ENCODE measurements around the gene TRPM3. TPM values are rescaled to one million over a fixed set of nuclear protein-coding genes. Genes with fewer than 3 reads are reported as not detected.

The TRPM3 gene
- total RNA-seq, 1 experiment from 2014 or later = not detected

DNA sequence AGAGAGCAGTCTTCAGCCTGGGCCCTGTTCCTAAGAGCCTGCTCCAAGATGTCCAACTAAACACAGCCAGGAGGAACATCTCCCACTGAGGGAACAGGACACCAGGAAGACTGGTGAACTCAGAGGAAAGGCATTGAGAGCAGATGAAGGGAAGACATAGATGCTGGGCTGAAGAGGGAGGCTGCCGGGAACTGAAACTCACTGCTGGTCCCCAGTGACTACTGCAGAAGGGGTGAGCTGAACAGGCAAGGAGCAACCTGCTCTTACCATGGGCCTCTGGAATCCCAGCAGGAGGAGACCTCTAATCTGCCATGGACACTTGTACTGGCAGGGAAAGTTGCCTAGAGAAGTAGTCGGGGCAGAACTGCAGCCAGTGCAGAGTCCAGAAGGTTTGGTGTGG, 95.7 kb downstream of the TRPM3 start:
- H3K9me3 ChIP-seq (ENCODE audit: control insufficient read depth, insufficient read depth, low read depth, low read length) = no peaks in the 10 kb centered on the region
- ATAC-seq = no peak
- ChIA-PET POLR2A (no interaction called here), CTCF (no interaction called here)
- in situ Hi-C loops (cut with HindIII; ENCODE audit: low pct_unique_long_range_greater_than_20kb, low sequenced_read_pairs) = no loop called here
- no peak for DNase-seq (ENCODE audit: low read depth, low spot score)
- BruUV-seq (replicated peaks) = no TSS peak
- no peaks in the 10 kb centered on the region for H3K27me3 ChIP-seq (ENCODE audit: control insufficient read depth, insufficient read depth, low read length)
- no peak for TF ChIP-seq SIN3A (IDR thresholded peaks at IDR 0.05; ENCODE audit: borderline replicate concordance, insufficient read depth, low read depth, low read length)
- no peak for TF ChIP-seq TCF7L2 (IDR thresholded peaks at IDR 0.05; ENCODE audit: low read depth, low read length)
- TF ChIP-seq POLR2AphosphoS5 (IDR thresholded peaks at IDR 0.05; ENCODE audit: low read depth, low read length) = no peak
- TF ChIP-seq, protein P1, sequence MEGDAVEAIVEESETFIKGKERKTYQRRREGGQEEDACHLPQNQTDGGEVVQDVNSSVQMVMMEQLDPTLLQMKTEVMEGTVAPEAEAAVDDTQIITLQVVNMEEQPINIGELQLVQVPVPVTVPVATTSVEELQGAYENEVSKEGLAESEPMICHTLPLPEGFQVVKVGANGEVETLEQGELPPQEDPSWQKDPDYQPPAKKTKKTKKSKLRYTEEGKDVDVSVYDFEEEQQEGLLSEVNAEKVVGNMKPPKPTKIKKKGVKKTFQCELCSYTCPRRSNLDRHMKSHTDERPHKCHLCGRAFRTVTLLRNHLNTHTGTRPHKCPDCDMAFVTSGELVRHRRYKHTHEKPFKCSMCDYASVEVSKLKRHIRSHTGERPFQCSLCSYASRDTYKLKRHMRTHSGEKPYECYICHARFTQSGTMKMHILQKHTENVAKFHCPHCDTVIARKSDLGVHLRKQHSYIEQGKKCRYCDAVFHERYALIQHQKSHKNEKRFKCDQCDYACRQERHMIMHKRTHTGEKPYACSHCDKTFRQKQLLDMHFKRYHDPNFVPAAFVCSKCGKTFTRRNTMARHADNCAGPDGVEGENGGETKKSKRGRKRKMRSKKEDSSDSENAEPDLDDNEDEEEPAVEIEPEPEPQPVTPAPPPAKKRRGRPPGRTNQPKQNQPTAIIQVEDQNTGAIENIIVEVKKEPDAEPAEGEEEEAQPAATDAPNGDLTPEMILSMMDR (IDR thresholded peaks at IDR 0.05) = no peak
- no peak for TF ChIP-seq REST (IDR thresholded peaks at IDR 0.05; ENCODE audit: insufficient read depth in 1 of 2, low read depth in 2 of 2, low read length in 1 of 2)
- H3K27ac ChIP-seq (ENCODE audit: low read length) = no peak overlapping the region
- H3K4me1 ChIP-seq (ENCODE audit: control insufficient read depth, insufficient read depth, low read length) = no peaks in the 10 kb centered on the region
- no peak overlapping the region for H3K4me3 ChIP-seq (ENCODE audit: low read depth in 2 of 2, low read length in 2 of 2)
- H3K36me3 ChIP-seq (ENCODE audit: control insufficient read depth, insufficient read depth, low read length) = no peaks in the 10 kb centered on the region
- intact Hi-C loops (cut with micrococcal nuclease; ENCODE audit: unreplicated experiment) = no loop called here

DNA sequence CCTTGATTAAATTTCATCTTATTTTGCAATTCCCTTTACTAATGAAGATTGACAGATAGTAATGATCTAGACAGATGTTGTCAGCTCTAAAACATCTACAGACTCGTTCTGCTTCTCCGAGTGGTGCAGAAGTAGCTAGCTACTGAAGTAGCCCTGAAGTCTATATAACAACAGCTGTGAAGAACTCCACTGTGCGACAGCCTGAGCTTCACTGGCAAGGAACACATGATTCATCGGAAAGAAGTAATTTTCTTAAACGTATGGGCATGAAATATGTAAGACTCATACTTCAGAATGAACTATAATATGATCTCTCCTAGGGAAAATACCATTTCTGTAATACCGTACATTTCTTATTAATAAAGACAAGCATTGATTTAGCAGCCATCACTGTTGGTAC, 96.2 kb downstream of the TRPM3 start:
- intact Hi-C loops (cut with micrococcal nuclease; ENCODE audit: unreplicated experiment) (no loop called here), in situ Hi-C loops (cut with HindIII; ENCODE audit: low pct_unique_long_range_greater_than_20kb, low sequenced_read_pairs) (no loop called here)
- Histone ChIP-seq H3K36me3 (ENCODE audit: control insufficient read depth, insufficient read depth, low read length) (no peaks in the 10 kb centered on the region), H3K4me3 (ENCODE audit: low read depth in 2 of 2, low read length in 2 of 2) (no peak overlapping the region), H3K4me1 (ENCODE audit: control insufficient read depth, insufficient read depth, low read length) (no peaks in the 10 kb centered on the region), H3K27ac (ENCODE audit: low read length) (no peak overlapping the region), H3K9me3 (ENCODE audit: control insufficient read depth, insufficient read depth, low read depth, low read length) (no peaks in the 10 kb centered on the region), H3K27me3 (ENCODE audit: control insufficient read depth, insufficient read depth, low read length) (no peaks in the 10 kb centered on the region)
- ATAC-seq = no peak
- DNase-seq (ENCODE audit: low read depth, low spot score) = no peak
- BruUV-seq (replicated peaks) = no TSS peak
- TF ChIP-seq REST (IDR thresholded peaks at IDR 0.05; ENCODE audit: insufficient read depth in 1 of 2, low read depth in 2 of 2, low read length in 1 of 2) = no peak
- no peak for TF ChIP-seq TCF7L2 (IDR thresholded peaks at IDR 0.05; ENCODE audit: low read depth, low read length)
- TF ChIP-seq SIN3A (IDR thresholded peaks at IDR 0.05; ENCODE audit: borderline replicate concordance, insufficient read depth, low read depth, low read length) = no peak
- no peak for TF ChIP-seq POLR2AphosphoS5 (IDR thresholded peaks at IDR 0.05; ENCODE audit: low read depth, low read length)
- TF ChIP-seq, protein P1 (IDR thresholded peaks at IDR 0.05) = no peak
- CTCF ChIA-PET = no interaction called here
- POLR2A ChIA-PET = no interaction called here

Measured in Panc1 (cell line).